HepG2 (cell line): ENCODE results near the gene HYDIN. TPM values are rescaled to one million over a fixed set of nuclear protein-coding genes. Genes with fewer than 3 reads are reported as not detected.
A peak's percentile ranks its signal among the peaks of the same experiment; 100 is the strongest.

ENCODE experiments used
- ATM ChIP-seq: fragments of 450-650 bp; IDR thresholded peaks from 2 replicates; pipeline ENCODE4 v1.7.1; 2017; ENCODE audit warnings: mild to moderate bottlenecking, borderline replicate concordance
- CBFB ChIP-seq: sonication (generic); formaldehyde crosslinking; IDR thresholded peaks from 2 replicates; pipeline ENCODE4 v1.4.0; 2020; ENCODE audit warnings: missing genetic modification reagents
- GABPB1 ChIP-seq: IDR thresholded peaks from 2 replicates; pipeline ENCODE4 v1.6.1; 2016; ENCODE audit warnings: mild to moderate bottlenecking, missing genetic modification reagents, moderate library complexity, missing compliant biosample characterization
- HCFC1 ChIP-seq: fragments of 150-350 bp; IDR thresholded peaks from 2 replicates; pipeline ENCODE4 v1.6.1; 2014; ENCODE audit warnings: low read depth, low read length
- HMGXB4 ChIP-seq, 2 experiments: sonication (generic) in 1 of 2; formaldehyde crosslinking in 1 of 2; IDR thresholded peaks; 2 replicates each; pipeline versions ENCODE4 v1.4.0 to v1.6.1; 2018 to 2020; ENCODE audit warnings: missing genetic modification reagents in 2 of 2, borderline replicate concordance in 1 of 2, low read depth in 1 of 2, mild to moderate bottlenecking in 1 of 2, missing biosample characterization in 1 of 2
- HOXA7 ChIP-seq: sonication (generic); formaldehyde crosslinking; IDR thresholded peaks from 2 replicates; pipeline ENCODE4 v1.8.1; 2022; ENCODE audit warnings: mild to moderate bottlenecking, missing genetic modification reagents, moderate library complexity
- KLF15 ChIP-seq: sonication (generic); formaldehyde crosslinking; IDR thresholded peaks from 2 replicates; pipeline ENCODE4 v1.8.1; 2023; ENCODE audit warnings: borderline replicate concordance, mild to moderate bottlenecking, inconsistent platforms, missing genetic modification reagents, mixed read lengths
- MEIS2 ChIP-seq: sonication (generic); formaldehyde crosslinking; IDR thresholded peaks from 2 replicates; pipeline ENCODE4 v1.9.0; 2021; ENCODE audit warnings: mild to moderate bottlenecking, missing genetic modification reagents
- MTERF4 ChIP-seq: sonication (generic); formaldehyde crosslinking; IDR thresholded peaks from 2 replicates; pipeline ENCODE4 v1.8.0; 2023; ENCODE audit warnings: mild to moderate bottlenecking, missing genetic modification reagents
- MYNN ChIP-seq: sonication (generic); formaldehyde crosslinking; IDR thresholded peaks from 2 replicates; pipeline ENCODE4 v1.4.0; 2020; ENCODE audit warnings: mild to moderate bottlenecking, low read depth, missing genetic modification reagents
- SALL1 ChIP-seq: sonication (generic); formaldehyde crosslinking; IDR thresholded peaks from 2 replicates; pipeline ENCODE4 v1.8.0; 2022; ENCODE audit warnings: mild to moderate bottlenecking, missing genetic modification reagents
- SPEN ChIP-seq: sonication (generic); formaldehyde crosslinking; IDR thresholded peaks from 2 replicates; pipeline ENCODE4 v1.5.1; 2020; ENCODE audit warnings: low read depth, mild to moderate bottlenecking, missing genetic modification reagents
- TEF ChIP-seq: sonication (generic); formaldehyde crosslinking; IDR thresholded peaks from 2 replicates; pipeline ENCODE4 v1.5.0; 2020; ENCODE audit warnings: missing genetic modification reagents
- TERF1 ChIP-seq: sonication (generic); formaldehyde crosslinking; IDR thresholded peaks from 2 replicates; pipeline ENCODE4 v1.8.0; 2022; ENCODE audit warnings: mild to moderate bottlenecking, missing genetic modification reagents, moderate library complexity
- ZBTB26 ChIP-seq: IDR thresholded peaks from 2 replicates; pipeline ENCODE4 v1.6.1; 2016; ENCODE audit warnings: missing compliant biosample characterization, missing genetic modification reagents, borderline replicate concordance
- ZBTB38 ChIP-seq: sonication (generic); formaldehyde crosslinking; IDR thresholded peaks from 2 replicates; pipeline ENCODE4 v1.5.1; 2020; ENCODE audit warnings: mild to moderate bottlenecking, missing genetic modification reagents
- ZFP1 ChIP-seq: IDR thresholded peaks from 2 replicates; pipeline ENCODE4 v1.6.1; 2016
- ZNF138 ChIP-seq: sonication (generic); formaldehyde crosslinking; IDR thresholded peaks from 2 replicates; pipeline ENCODE4 v1.5.0; 2020; ENCODE audit warnings: mild to moderate bottlenecking, low read depth, missing genetic modification reagents
- ZNF224 ChIP-seq: sonication (generic); formaldehyde crosslinking; IDR thresholded peaks from 2 replicates; pipeline ENCODE4 v1.5.0; 2020; ENCODE audit warnings: mild to moderate bottlenecking, missing genetic modification reagents
- ZNF567 ChIP-seq: sonication (generic); formaldehyde crosslinking; IDR thresholded peaks from 2 replicates; pipeline ENCODE4 v1.8.1; 2023; ENCODE audit warnings: mild to moderate bottlenecking, missing genetic modification reagents, borderline replicate concordance
- ZNF652 ChIP-seq: IDR thresholded peaks from 2 replicates; pipeline ENCODE4 v1.6.1; 2016; ENCODE audit warnings: low read depth, borderline replicate concordance
- ZNF713 ChIP-seq: sonication (generic); formaldehyde crosslinking; IDR thresholded peaks from 2 replicates; pipeline ENCODE4 v1.4.0; 2020; ENCODE audit warnings: mild to moderate bottlenecking, missing genetic modification reagents
- ZNF777 ChIP-seq: sonication (generic); formaldehyde crosslinking; IDR thresholded peaks from 2 replicates; pipeline ENCODE4 v1.4.0; 2020; ENCODE audit warnings: missing genetic modification reagents
- ZNF782 ChIP-seq: sonication (generic); formaldehyde crosslinking; IDR thresholded peaks from 2 replicates; pipeline ENCODE4 v1.4.0; 2020; ENCODE audit warnings: missing genetic modification reagents, mild to moderate bottlenecking, borderline replicate concordance
- polyA plus RNA-seq, 8 experiments: library from polyadenylated mRNA; depleted of rRNA in 3 of 8; stranded (reverse) in 7 of 8; unstranded in 1 of 8; fragments of >200 nt; fragmentation: Illumina TruSeq in 4 of 8; extraction: Trizol in 4 of 8; gene quantifications; 2 replicates each; pipeline versions ENCODE4 v1.2.1 to v1.2.3, GENCODE V29; 2011 to 2016; ENCODE audit warnings: low read depth in 4 of 8, missing spikeins in 1 of 8, mixed read lengths in 1 of 8; ENCODE audit not compliant: insufficient read depth in 1 of 8
- total RNA-seq, 5 experiments: library from RNA; depleted of rRNA; stranded (reverse); fragments of >200 nt; fragmentation: Illumina TruSeq; extraction: Trizol; gene quantifications; 2 replicates each; pipeline ENCODE4 v1.2.3, GENCODE V29; 2016; ENCODE audit warnings: low read depth in 1 of 5

The HYDIN gene
- total and polyA plus RNA-seq, 2 of the 13 experiments (the other 11 are each of a cell fraction or from before 2014, with no cell fraction given): not detected

GRCh38 chr16:70800781-70801480 is 429.6 kb downstream of the HYDIN start, which contains the start of gene VAC14 (continued):
- TF ChIP-seq HOXA7 (CRISPR knock-in tag) (no peak), MTERF4 (no peak), ATM (no peak), ZNF224 (CRISPR knock-in tag) (no peak; the same call in 1 of the 2 replicates), SPEN (peak; percentile 94), ZBTB26 (CRISPR knock-in tag) (peak; percentile 58; the same call in 1 of the 2 replicates), HMGXB4 (CRISPR knock-in tag; IDR thresholded peaks at IDR 0.05; ENCODE audit: borderline replicate concordance in 1 of 2, low read depth in 1 of 2) (peak; percentile 60 to 70; a peak in 3 of 4 replicates), ZNF567 (peak; percentile 79; the same call in 1 of the 2 replicates), ZNF782 (no peak), KLF15 (CRISPR knock-in tag) (no peak; the same call in 1 of the 2 replicates), MYNN (CRISPR knock-in tag) (no peak; the same call in 1 of the 2 replicates), ZBTB38 (CRISPR knock-in tag) (peak; percentile 88), ZNF138 (CRISPR knock-in tag) (no peak), ZNF713 (0 out of 2 replicates have a peak, but pooled peaks have one; percentile 53), ZNF652 (0 out of 2 replicates have a peak, but pooled peaks have one; percentile 19), ZFP1 (no peak), TEF (CRISPR knock-in tag) (no peak; the same call in 1 of the 2 replicates), TERF1 (CRISPR knock-in tag) (no peak), GABPB1 (CRISPR knock-in tag) (peak; percentile 97), CBFB (no peak; the same call in 1 of the 2 replicates), MEIS2 (CRISPR knock-in tag) (peak; percentile 28; the same call in 1 of the 2 replicates), ZNF777 (CRISPR knock-in tag) (no peak), SALL1 (CRISPR knock-in tag) (peak; percentile 85; the same call in 1 of the 2 replicates), HCFC1 (peak; percentile 66)
